Measurements from ENCODE around the gene DYNLRB1.

Gene DYNLRB1

GRCh38 chr20:34578521-34578920 lies 62.3 kb downstream of the DYNLRB1 start:
- no CpG with 5 or more reads among the region's 6 CpGs for WGBS (ENCODE audit: extremely low coverage, insufficient coverage, low lambda C conversion rate)
- no peak overlapping the region for H3K27ac ChIP-seq (ENCODE audit: low read depth, low read length)
- DNase-seq = no peak

GRCh38 chr20:34579191-34579978 lies 63.2 kb downstream of the DYNLRB1 start:
- no peak for DNase-seq
- no peak overlapping the region for H2BK5ac ChIP-seq (ENCODE audit: low read length)
- no peak overlapping the region for H3K4me2 ChIP-seq (ENCODE audit: low read length)
- H3K36me3 ChIP-seq (ENCODE audit: control insufficient read depth, insufficient read depth, low read length) = no peaks in the 10 kb centered on the region
- H3K4me3 ChIP-seq (ENCODE audit: low read length) = no peak overlapping the region
- no peaks in the 10 kb centered on the region for H3K4me1 ChIP-seq (ENCODE audit: control insufficient read depth, low read depth, low read length)
- no peak overlapping the region for H4K8ac ChIP-seq (ENCODE audit: low read depth, low read length)
- H3K79me1 ChIP-seq (ENCODE audit: low read length) = no peaks in the 10 kb centered on the region
- no peak overlapping the region for H4K5ac ChIP-seq (ENCODE audit: low read length)
- no peak overlapping the region for H2BK120ac ChIP-seq (ENCODE audit: low read depth, low read length)
- WGBS (ENCODE audit: extremely low coverage, insufficient coverage, low lambda C conversion rate) = no CpG with 5 or more reads among the region's 11 CpGs
- H3K4ac ChIP-seq (ENCODE audit: low read depth, low read length) = no peak overlapping the region
- no peak overlapping the region for H2BK15ac ChIP-seq (replicated peaks; ENCODE audit: low read depth)
- H3K56ac ChIP-seq (ENCODE audit: low read length) = no peak overlapping the region
- H3K27me3 ChIP-seq (ENCODE audit: insufficient read depth, low read length, poor library complexity) = no peaks in the 10 kb centered on the region
- no peak overlapping the region for H3K18ac ChIP-seq (ENCODE audit: low read length)
- H3K9ac ChIP-seq (ENCODE audit: low read length) = no peak overlapping the region
- H2AK5ac ChIP-seq (ENCODE audit: low read length) = no peak overlapping the region
- H3K23ac ChIP-seq (ENCODE audit: low read length) = no peak overlapping the region
- no peak overlapping the region for H3K27ac ChIP-seq (ENCODE audit: low read depth, low read length)
- no peaks in the 10 kb centered on the region for H3K79me2 ChIP-seq (ENCODE audit: control insufficient read depth, insufficient read depth, low read length)

More at GRCh38 chr20:34578521-34578920, 62.3 kb downstream of the DYNLRB1 start:
- no peak overlapping the region for H3K23ac ChIP-seq (ENCODE audit: low read length)
- no peaks in the 10 kb centered on the region for H3K36me3 ChIP-seq (ENCODE audit: control insufficient read depth, insufficient read depth, low read length)
- no peak overlapping the region for H3K4me2 ChIP-seq (ENCODE audit: low read length)
- no peak overlapping the region for H2AK5ac ChIP-seq (ENCODE audit: low read length)
- no peaks in the 10 kb centered on the region for H3K79me1 ChIP-seq (ENCODE audit: low read length)
- H3K18ac ChIP-seq (ENCODE audit: low read length) = no peak overlapping the region
- H2BK120ac ChIP-seq (ENCODE audit: low read depth, low read length) = no peak overlapping the region
- no peak overlapping the region for H3K4ac ChIP-seq (ENCODE audit: low read depth, low read length)
- no peak overlapping the region for H2BK15ac ChIP-seq (replicated peaks; ENCODE audit: low read depth)
- no peak overlapping the region for H3K9ac ChIP-seq (ENCODE audit: low read length)
- no peak overlapping the region for H2BK5ac ChIP-seq (ENCODE audit: low read length)
- no peak overlapping the region for H3K56ac ChIP-seq (ENCODE audit: low read length)
- H4K5ac ChIP-seq (ENCODE audit: low read length) = no peak overlapping the region
- no peak overlapping the region for H3K4me3 ChIP-seq (ENCODE audit: low read length)
- H4K8ac ChIP-seq (ENCODE audit: low read depth, low read length) = no peak overlapping the region
- H3K79me2 ChIP-seq (ENCODE audit: control insufficient read depth, insufficient read depth, low read length) = no peaks in the 10 kb centered on the region
- H3K27me3 ChIP-seq (ENCODE audit: insufficient read depth, low read length, poor library complexity) = no peaks in the 10 kb centered on the region
- no peaks in the 10 kb centered on the region for H3K4me1 ChIP-seq (ENCODE audit: control insufficient read depth, low read depth, low read length)

- Histone ChIP-seq H3K36me3 (ENCODE audit: control insufficient read depth, insufficient read depth, low read length) (no peaks in the 10 kb centered on the region), H2BK120ac (ENCODE audit: low read depth, low read length) (no peak overlapping the region), H3K4ac (ENCODE audit: low read depth, low read length) (no peak overlapping the region), H2BK5ac (ENCODE audit: low read length) (no peak overlapping the region), H3K4me1 (ENCODE audit: control insufficient read depth, low read depth, low read length) (no peaks in the 10 kb centered on the region), H3K9ac (ENCODE audit: low read length) (no peak overlapping the region), H3K27me3 (ENCODE audit: insufficient read depth, low read length, poor library complexity) (no peaks in the 10 kb centered on the region), H2BK15ac (replicated peaks; ENCODE audit: low read depth) (no peak overlapping the region), H4K5ac (ENCODE audit: low read length) (no peak overlapping the region), H3K27ac (ENCODE audit: low read depth, low read length) (no peak overlapping the region), H3K18ac (ENCODE audit: low read length) (no peak overlapping the region), H3K23ac (ENCODE audit: low read length) (no peak overlapping the region), H3K79me2 (ENCODE audit: control insufficient read depth, insufficient read depth, low read length) (no peaks in the 10 kb centered on the region), H3K56ac (ENCODE audit: low read length) (no peak overlapping the region), H4K8ac (ENCODE audit: low read depth, low read length) (no peak overlapping the region), H2AK5ac (ENCODE audit: low read length) (no peak overlapping the region), H3K4me3 (ENCODE audit: low read length) (no peak overlapping the region), H3K79me1 (ENCODE audit: low read length) (no peaks in the 10 kb centered on the region), H3K4me2 (ENCODE audit: low read length) (no peak overlapping the region)
- no peak for DNase-seq
- no CpG with 5 or more reads among the region's 7 CpGs for WGBS (ENCODE audit: extremely low coverage, insufficient coverage, low lambda C conversion rate)
These were observed 64.0 kb downstream of the DYNLRB1 start for GRCh38 chr20:34579979-34580940.

- no peak overlapping the region for H3K4me2 ChIP-seq (ENCODE audit: low read length)
- no peak overlapping the region for H2BK15ac ChIP-seq (replicated peaks; ENCODE audit: low read depth)
- no peak overlapping the region for H3K56ac ChIP-seq (ENCODE audit: low read length)
- H3K27me3 ChIP-seq (ENCODE audit: insufficient read depth, low read length, poor library complexity) = no peaks in the 10 kb centered on the region
- no CpG with 5 or more reads among the region's 11 CpGs for WGBS (ENCODE audit: extremely low coverage, insufficient coverage, low lambda C conversion rate)
- no peak overlapping the region for H3K18ac ChIP-seq (ENCODE audit: low read length)
- no peak overlapping the region for H3K4me3 ChIP-seq (ENCODE audit: low read length)
- H3K79me2 ChIP-seq (ENCODE audit: control insufficient read depth, insufficient read depth, low read length) = no peaks in the 10 kb centered on the region
- H3K23ac ChIP-seq (ENCODE audit: low read length) = no peak overlapping the region
- H4K8ac ChIP-seq (ENCODE audit: low read depth, low read length) = no peak overlapping the region
- H2AK5ac ChIP-seq (ENCODE audit: low read length) = no peak overlapping the region
- H3K79me1 ChIP-seq (ENCODE audit: low read length) = no peaks in the 10 kb centered on the region
- no peak overlapping the region for H2BK5ac ChIP-seq (ENCODE audit: low read length)
- no peak overlapping the region for H3K4ac ChIP-seq (ENCODE audit: low read depth, low read length)
- no peak overlapping the region for H3K27ac ChIP-seq (ENCODE audit: low read depth, low read length)
- H3K4me1 ChIP-seq (ENCODE audit: control insufficient read depth, low read depth, low read length) = no peaks in the 10 kb centered on the region
- no peak overlapping the region for H4K5ac ChIP-seq (ENCODE audit: low read length)
- no peaks in the 10 kb centered on the region for H3K36me3 ChIP-seq (ENCODE audit: control insufficient read depth, insufficient read depth, low read length)
- H3K9ac ChIP-seq (ENCODE audit: low read length) = no peak overlapping the region
- peak; percentile 46 for DNase-seq
- no peak overlapping the region for H2BK120ac ChIP-seq (ENCODE audit: low read depth, low read length)
These were observed 65.3 kb downstream of the DYNLRB1 start for GRCh38 chr20:34581341-34582184.

- H3K4me3 ChIP-seq (ENCODE audit: low read length) = no peak overlapping the region
- no CpG with 5 or more reads among the region's 4 CpGs for WGBS (ENCODE audit: extremely low coverage, insufficient coverage, low lambda C conversion rate)
- no peaks in the 10 kb centered on the region for H3K79me2 ChIP-seq (ENCODE audit: control insufficient read depth, insufficient read depth, low read length)
- no peak overlapping the region for H3K4ac ChIP-seq (ENCODE audit: low read depth, low read length)
- H2BK5ac ChIP-seq (ENCODE audit: low read length) = no peak overlapping the region
- no peak overlapping the region for H2BK15ac ChIP-seq (replicated peaks; ENCODE audit: low read depth)
- no peak overlapping the region for H3K4me2 ChIP-seq (ENCODE audit: low read length)
- H3K36me3 ChIP-seq (ENCODE audit: control insufficient read depth, insufficient read depth, low read length) = no peaks in the 10 kb centered on the region
- no peak overlapping the region for H2AK5ac ChIP-seq (ENCODE audit: low read length)
- H3K79me1 ChIP-seq (ENCODE audit: low read length) = no peaks in the 10 kb centered on the region
- H3K27me3 ChIP-seq (ENCODE audit: insufficient read depth, low read length, poor library complexity) = no peaks in the 10 kb centered on the region
- no peak overlapping the region for H3K9ac ChIP-seq (ENCODE audit: low read length)
- no peak overlapping the region for H4K5ac ChIP-seq (ENCODE audit: low read length)
- H3K56ac ChIP-seq (ENCODE audit: low read length) = no peak overlapping the region
- H3K18ac ChIP-seq (ENCODE audit: low read length) = no peak overlapping the region
- no peak overlapping the region for H3K23ac ChIP-seq (ENCODE audit: low read length)
- H3K27ac ChIP-seq (ENCODE audit: low read depth, low read length) = no peak overlapping the region
- no peak overlapping the region for H2BK120ac ChIP-seq (ENCODE audit: low read depth, low read length)
- no peak overlapping the region for H4K8ac ChIP-seq (ENCODE audit: low read depth, low read length)
- no peaks in the 10 kb centered on the region for H3K4me1 ChIP-seq (ENCODE audit: control insufficient read depth, low read depth, low read length)
- no peak for DNase-seq
These were observed 66.0 kb downstream of the DYNLRB1 start for GRCh38 chr20:34582221-34582620.

All from mesendoderm (in vitro differentiated cells).